Nephron progenitor cell (in vitro differentiated cells): ENCODE results near the gene ANKRD13A.

Experiments
- DNase-seq: peaks from one replicate; pipeline ENCODE4 v3.0.0; 2021
- H3K27ac Mint-ChIP-seq: 2 replicates; pipeline ENCODE4 v1.8.0; 2021; ENCODE audit warnings: mild to moderate bottlenecking, moderate library complexity, mixed read lengths
- H3K27me3 Mint-ChIP-seq: 2 replicates; pipeline ENCODE4 v1.8.0; 2021; ENCODE audit warnings: mild to moderate bottlenecking, low read depth, mixed read lengths; ENCODE audit not compliant: poor library complexity
- H3K36me3 Mint-ChIP-seq: 2 replicates; pipeline ENCODE4 v1.8.0; 2021; ENCODE audit warnings: low read depth, mixed read lengths
- H3K4me1 Mint-ChIP-seq: 2 replicates; pipeline ENCODE4 v1.8.0; 2021; ENCODE audit warnings: mixed read lengths
- H3K4me3 Mint-ChIP-seq: 2 replicates; pipeline ENCODE4 v1.8.0; 2021; ENCODE audit warnings: mild to moderate bottlenecking, moderate library complexity, mixed read lengths
- H3K9me3 Mint-ChIP-seq: 2 replicates; pipeline ENCODE4 v1.8.0; 2021; ENCODE audit warnings: mild to moderate bottlenecking, moderate library complexity, mixed read lengths
- CTCF ChIP-seq: fragments of 200-600 bp; sonication (generic); IDR thresholded peaks from 2 replicates; pipeline ENCODE4 v1.5.0; 2021; ENCODE audit warnings: antibody characterized with exemption

ANKRD13A gene

GRCh38 chr12:110073049-110073831 lies 74.0 kb downstream of the ANKRD13A start:
- Mint-ChIP-seq H3K4me3 (no peak overlapping the region), H3K36me3 (no peaks in the 10 kb centered on the region), H3K27ac (no peak overlapping the region), H3K27me3 (peaks cover 32% of the 10 kb centered on the region), H3K4me1 (peaks cover 18% of the 10 kb centered on the region), H3K9me3 (no peaks in the 10 kb centered on the region)
- TF ChIP-seq CTCF = no peak
- DNase-seq = no peak

- H3K36me3 Mint-ChIP-seq = no peaks in the 10 kb centered on the region
- no peak overlapping the region for H3K4me3 Mint-ChIP-seq
- no peak for DNase-seq
- no peaks in the 10 kb centered on the region for H3K9me3 Mint-ChIP-seq
- peaks cover 18% of the 10 kb centered on the region for H3K4me1 Mint-ChIP-seq
- no peak overlapping the region for H3K27ac Mint-ChIP-seq
- TF ChIP-seq CTCF = no peak
- H3K27me3 Mint-ChIP-seq = peaks cover 31% of the 10 kb centered on the region
These were observed 74.9 kb downstream of the ANKRD13A start for GRCh38 chr12:110074089-110074488.

- H3K4me3 Mint-ChIP-seq = no peak overlapping the region
- peaks cover 28% of the 10 kb centered on the region for H3K27me3 Mint-ChIP-seq
- DNase-seq = no peak
- no peaks in the 10 kb centered on the region for H3K36me3 Mint-ChIP-seq
- H3K9me3 Mint-ChIP-seq = no peaks in the 10 kb centered on the region
- H3K4me1 Mint-ChIP-seq = peaks cover 18% of the 10 kb centered on the region
- no peak for TF ChIP-seq CTCF
- no peak overlapping the region for H3K27ac Mint-ChIP-seq
These were observed 76.7 kb downstream of the ANKRD13A start for GRCh38 chr12:110075880-110076279.

GRCh38 chr12:110077800-110078199 lies 78.6 kb downstream of the ANKRD13A start:
- no peak overlapping the region for H3K4me3 Mint-ChIP-seq
- no peaks in the 10 kb centered on the region for H3K9me3 Mint-ChIP-seq
- peaks cover 18% of the 10 kb centered on the region for H3K4me1 Mint-ChIP-seq
- no peak for DNase-seq
- H3K36me3 Mint-ChIP-seq = no peaks in the 10 kb centered on the region
- H3K27me3 Mint-ChIP-seq = peaks cover 32% of the 10 kb centered on the region
- TF ChIP-seq CTCF = no peak
- no peak overlapping the region for H3K27ac Mint-ChIP-seq

GRCh38 chr12:110079477-110080400 lies 80.5 kb downstream of the ANKRD13A start:
- TF ChIP-seq CTCF = no peak
- no peaks in the 10 kb centered on the region for H3K36me3 Mint-ChIP-seq
- H3K9me3 Mint-ChIP-seq = no peaks in the 10 kb centered on the region
- H3K4me3 Mint-ChIP-seq = no peak overlapping the region
- no peak overlapping the region for H3K27ac Mint-ChIP-seq
- no peak for DNase-seq
- peaks cover under 1% of the 10 kb centered on the region for H3K4me1 Mint-ChIP-seq
- peaks cover 33% of the 10 kb centered on the region for H3K27me3 Mint-ChIP-seq
